Measurements from ENCODE around the gene CCDC191. TPM values are rescaled to one million over a fixed set of nuclear protein-coding genes. Genes with fewer than 3 reads are reported as not detected.

Gene CCDC191
- polyA plus RNA-seq, 3 donors = 0.48 to 2.9 (median 1.2) TPM

DNA sequence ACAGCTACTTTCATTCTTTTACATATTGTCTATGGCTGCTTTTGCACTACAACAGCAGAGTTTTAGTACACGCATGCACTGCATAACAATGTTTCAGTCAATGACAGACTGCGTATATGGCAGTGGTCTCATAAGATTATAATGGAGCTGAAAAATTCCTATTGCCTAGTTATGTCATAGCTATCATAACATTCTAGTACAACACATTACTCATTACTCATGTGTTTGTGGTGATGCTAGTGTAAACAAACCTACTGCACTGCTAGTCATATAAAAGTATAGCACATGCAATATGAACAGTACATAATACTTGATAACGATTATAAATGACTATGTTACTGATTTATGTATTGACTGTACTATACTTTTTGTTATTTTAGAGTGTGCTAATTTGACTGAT is 48.1 kb upstream of the CCDC191 start:
- H4K20me1 ChIP-seq (ENCODE audit: insufficient read depth, low read length) = no peaks in the 10 kb centered on the region
- H3K9me3 ChIP-seq (replicated peaks in 1 of 2; ENCODE audit: control insufficient read depth in 1 of 2, insufficient read depth in 1 of 2, low read length in 2 of 2) = no peaks in the 10 kb centered on the region
- no peak overlapping the region for H2AFZ ChIP-seq (ENCODE audit: insufficient read depth, low read depth, low read length, poor library complexity, severe bottlenecking)
- no peak overlapping the region for H3K27ac Mint-ChIP-seq
- H3K4me3 Mint-ChIP-seq = no peak overlapping the region
- no peaks in the 10 kb centered on the region for H3K27me3 Mint-ChIP-seq (ENCODE audit: low read depth in 3 of 3)
- H3K36me3 ChIP-seq (replicated peaks in 1 of 2; ENCODE audit: control insufficient read depth in 1 of 2, insufficient read depth in 2 of 2, low read length in 2 of 2) = no peaks in the 10 kb centered on the region
- peaks cover 22% of the 10 kb centered on the region for H3K4me1 Mint-ChIP-seq
- peaks cover 16 to 30% of the 10 kb centered on the region in 2 donors for H3K4me1 ChIP-seq (ENCODE audit: control insufficient read depth in 1 of 2, insufficient read depth in 2 of 2, low read length in 2 of 2)
- DNase-seq = no peak
- intact Hi-C loops (cut with micrococcal nuclease) = no loop called here
- H3K4me2 ChIP-seq (replicated peaks; ENCODE audit: extremely low read depth, low read length, poor library complexity, severe bottlenecking) = no peak overlapping the region
- no CpG with 5 or more reads among the region's 3 CpGs for WGBS (ENCODE audit: insufficient coverage)
- H3K4me3 ChIP-seq (replicated peaks in 1 of 3; ENCODE audit: low read depth in 2 of 3, low read length in 3 of 3) = no peak overlapping the region
- H3K9ac ChIP-seq (ENCODE audit: insufficient read depth, low read length, poor library complexity, severe bottlenecking) = no peak overlapping the region
- no peak overlapping the region for H3K27ac ChIP-seq (ENCODE audit: low read depth in 1 of 2, low read length in 2 of 2)
- no peaks in the 10 kb centered on the region for H3K79me2 ChIP-seq (ENCODE audit: insufficient read depth, low read length)
- H3K36me3 Mint-ChIP-seq = no peaks in the 10 kb centered on the region
- peaks cover 0 to 4% (median 0%) of the 10 kb centered on the region in 7 donors for H3K9me3 Mint-ChIP-seq
- no peaks in the 10 kb centered on the region for H3K27me3 ChIP-seq (ENCODE audit: control insufficient read depth in 2 of 2, insufficient read depth in 2 of 2, low read length in 2 of 2)
- TF ChIP-seq, protein P1, sequence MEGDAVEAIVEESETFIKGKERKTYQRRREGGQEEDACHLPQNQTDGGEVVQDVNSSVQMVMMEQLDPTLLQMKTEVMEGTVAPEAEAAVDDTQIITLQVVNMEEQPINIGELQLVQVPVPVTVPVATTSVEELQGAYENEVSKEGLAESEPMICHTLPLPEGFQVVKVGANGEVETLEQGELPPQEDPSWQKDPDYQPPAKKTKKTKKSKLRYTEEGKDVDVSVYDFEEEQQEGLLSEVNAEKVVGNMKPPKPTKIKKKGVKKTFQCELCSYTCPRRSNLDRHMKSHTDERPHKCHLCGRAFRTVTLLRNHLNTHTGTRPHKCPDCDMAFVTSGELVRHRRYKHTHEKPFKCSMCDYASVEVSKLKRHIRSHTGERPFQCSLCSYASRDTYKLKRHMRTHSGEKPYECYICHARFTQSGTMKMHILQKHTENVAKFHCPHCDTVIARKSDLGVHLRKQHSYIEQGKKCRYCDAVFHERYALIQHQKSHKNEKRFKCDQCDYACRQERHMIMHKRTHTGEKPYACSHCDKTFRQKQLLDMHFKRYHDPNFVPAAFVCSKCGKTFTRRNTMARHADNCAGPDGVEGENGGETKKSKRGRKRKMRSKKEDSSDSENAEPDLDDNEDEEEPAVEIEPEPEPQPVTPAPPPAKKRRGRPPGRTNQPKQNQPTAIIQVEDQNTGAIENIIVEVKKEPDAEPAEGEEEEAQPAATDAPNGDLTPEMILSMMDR (IDR thresholded peaks at IDR 0.05) = no peak

DNA sequence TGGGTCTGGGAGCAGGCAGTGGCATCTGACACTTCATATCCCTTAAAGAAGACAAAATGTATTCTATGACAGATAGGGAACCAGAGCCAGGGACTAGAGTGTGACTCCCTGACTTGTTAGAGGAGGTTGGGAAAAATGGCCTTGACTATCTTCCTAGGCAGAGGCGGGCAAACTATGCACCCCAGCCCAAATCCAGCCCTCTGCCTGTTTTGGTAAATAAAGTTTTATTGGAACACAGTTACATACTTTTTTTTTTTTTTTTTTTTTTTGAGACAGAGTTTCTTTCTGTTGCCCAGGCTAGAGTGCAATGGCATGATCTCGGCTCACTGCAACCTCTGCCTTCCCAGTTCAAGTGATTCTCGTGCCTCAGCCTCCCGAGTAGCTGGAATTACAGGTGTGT is 47.5 kb upstream of the CCDC191 start:
- Mint-ChIP-seq H3K36me3 (no peaks in the 10 kb centered on the region), H3K27ac (no peak overlapping the region), H3K27me3 (ENCODE audit: low read depth in 3 of 3) (no peaks in the 10 kb centered on the region), H3K4me3 (no peak overlapping the region), H3K4me1 (peaks cover 20% of the 10 kb centered on the region), H3K9me3 (peaks cover 0 to 4% (median 0%) of the 10 kb centered on the region in 7 donors)
- Histone ChIP-seq H4K20me1 (ENCODE audit: insufficient read depth, low read length) (no peaks in the 10 kb centered on the region), H3K36me3 (replicated peaks in 1 of 2; ENCODE audit: control insufficient read depth in 1 of 2, insufficient read depth in 2 of 2, low read length in 2 of 2) (no peaks in the 10 kb centered on the region), H3K4me3 (replicated peaks in 1 of 3; ENCODE audit: low read depth in 2 of 3, low read length in 3 of 3) (no peak overlapping the region), H3K9me3 (replicated peaks in 1 of 2; ENCODE audit: control insufficient read depth in 1 of 2, insufficient read depth in 1 of 2, low read length in 2 of 2) (no peaks in the 10 kb centered on the region), H3K4me1 (ENCODE audit: control insufficient read depth in 1 of 2, insufficient read depth in 2 of 2, low read length in 2 of 2) (peaks cover 14 to 28% of the 10 kb centered on the region in 2 donors), H3K27me3 (ENCODE audit: control insufficient read depth in 2 of 2, insufficient read depth in 2 of 2, low read length in 2 of 2) (no peaks in the 10 kb centered on the region), H3K27ac (ENCODE audit: low read depth in 1 of 2, low read length in 2 of 2) (no peak overlapping the region), H3K79me2 (ENCODE audit: insufficient read depth, low read length) (no peaks in the 10 kb centered on the region), H2AFZ (ENCODE audit: insufficient read depth, low read depth, low read length, poor library complexity, severe bottlenecking) (no peak overlapping the region), H3K4me2 (replicated peaks; ENCODE audit: extremely low read depth, low read length, poor library complexity, severe bottlenecking) (no peak overlapping the region), H3K9ac (ENCODE audit: insufficient read depth, low read length, poor library complexity, severe bottlenecking) (no peak overlapping the region)
- intact Hi-C loops (cut with micrococcal nuclease) = no loop called here
- DNase-seq = no peak
- TF ChIP-seq, protein P1 (IDR thresholded peaks at IDR 0.05) = no peak
- WGBS (ENCODE audit: insufficient coverage) = 100% methylated on average over 3 of the region's 4 CpGs
